ENCODE data around the gene F2RL2. TPM values are rescaled to one million over a fixed set of nuclear protein-coding genes. Genes with fewer than 3 reads are reported as not detected.

The F2RL2 gene
- total RNA-seq, 4 donors from 2014 or later, result 0.87 to 2.4 TPM; not detected in 2

DNA sequence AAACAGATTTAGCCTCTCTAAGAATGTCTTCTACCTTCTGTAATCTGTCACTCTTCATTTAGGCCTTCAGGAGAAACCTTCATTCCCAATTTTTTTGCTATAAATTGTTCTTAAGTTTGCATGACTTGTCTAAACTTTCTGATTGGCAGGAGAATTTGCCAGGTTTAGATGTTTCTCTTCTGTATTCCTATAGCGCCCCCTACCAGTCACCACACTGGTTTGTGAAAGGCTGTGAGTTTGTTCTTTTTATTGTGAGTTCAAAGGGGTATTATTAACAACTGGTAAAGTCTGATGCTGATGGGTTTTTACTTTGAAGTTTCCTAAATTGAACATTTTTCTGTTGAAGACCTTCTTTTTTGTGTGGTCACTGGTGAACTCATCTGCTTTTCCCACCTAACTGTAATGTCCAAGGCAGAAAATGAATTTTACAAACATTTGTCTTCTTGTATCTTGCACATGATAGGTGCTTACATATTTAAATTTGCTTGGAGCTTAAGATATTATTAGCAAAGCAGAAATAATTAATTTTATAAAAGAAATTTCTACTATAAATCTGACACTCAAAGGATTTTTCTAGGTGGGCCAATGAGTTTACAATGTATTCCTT lies 18.4 kb upstream of the F2RL2 start:
- peaks cover 0 to 5% (median 0%) of the 10 kb centered on the region in 3 donors for H3K36me3 ChIP-seq
- no peaks in the 10 kb centered on the region for H3K9me3 ChIP-seq
- WGBS, 2 donors, result 7 to 14% methylated on average over 1 of the region's 1 CpG
- no peak for TF ChIP-seq POLR2A (IDR thresholded peaks at IDR 0.05)
- TF ChIP-seq CTCF (IDR thresholded peaks at IDR 0.05), result peak; percentile 51 to 66 (median 64)
- H3K4me3 ChIP-seq, result no peak overlapping the region
- H3K27ac ChIP-seq, result no peak overlapping the region
- peaks cover 0 to 17% (median 5%) of the 10 kb centered on the region in 4 donors for H3K4me1 ChIP-seq
- peak; percentile 27 to 86 for DNase-seq (ENCODE audit: low spot score in 2 of 2)
- H3K27me3 ChIP-seq, result no peaks in the 10 kb centered on the region

DNA sequence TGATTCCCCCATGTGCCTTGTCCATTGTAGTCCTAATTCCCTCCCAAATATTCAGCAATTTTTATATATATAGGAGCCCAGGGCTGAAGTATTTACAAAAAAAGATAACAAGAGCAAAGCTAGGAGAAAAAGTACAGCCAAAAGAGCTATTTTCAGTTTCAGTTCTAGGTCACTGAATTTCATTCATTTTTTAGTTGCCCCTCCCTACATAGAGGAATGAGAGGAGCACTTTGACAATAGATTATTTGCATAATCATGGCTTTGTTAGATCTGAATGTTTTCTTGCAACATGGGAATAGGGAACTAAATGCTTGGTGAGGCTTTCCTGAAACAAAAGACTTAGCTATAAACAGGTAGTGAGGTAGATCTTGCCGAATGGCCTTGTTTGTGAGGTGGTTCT lies 15.3 kb upstream of the F2RL2 start:
- Histone ChIP-seq H3K9me3 (no peaks in the 10 kb centered on the region), H3K4me1 (peaks cover 0 to 17% (median 5%) of the 10 kb centered on the region in 4 donors), H3K27me3 (no peaks in the 10 kb centered on the region), H3K36me3 (peaks cover 0 to 5% (median 0%) of the 10 kb centered on the region in 3 donors), H3K4me3 (no peak overlapping the region), H3K27ac (peak overlapping the region in 2 of 4 donors; percentile 14 to 18)
- no peak for DNase-seq (ENCODE audit: low spot score in 2 of 2)
- TF ChIP-seq EP300 (IDR thresholded peaks at IDR 0.05), result no peak
- TF ChIP-seq CTCF (IDR thresholded peaks at IDR 0.05), result no peak
- TF ChIP-seq POLR2A (IDR thresholded peaks at IDR 0.05), result no peak
- 49 to 57% methylated on average over 1 of the region's 1 CpG for WGBS, 2 donors

- Histone ChIP-seq H3K4me3 (no peak overlapping the region), H3K27ac (no peak overlapping the region), H3K9me3 (no peaks in the 10 kb centered on the region), H3K27me3 (no peaks in the 10 kb centered on the region), H3K4me1 (peaks cover 0 to 17% (median 5%) of the 10 kb centered on the region in 4 donors), H3K36me3 (peaks cover 0 to 3% (median 0%) of the 10 kb centered on the region in 3 donors)
- no peak for DNase-seq (ENCODE audit: low spot score in 2 of 2)
- TF ChIP-seq EP300 (IDR thresholded peaks at IDR 0.05) (no peak), POLR2A (IDR thresholded peaks at IDR 0.05) (no peak), CTCF (IDR thresholded peaks at IDR 0.05) (no peak)
- 87 to 90% methylated on average over 2 of the region's 2 CpGs for WGBS, 2 donors
Measured at GRCh38 chr5:76637490-76637889, 14.3 kb upstream of the F2RL2 start.

- no peaks in the 10 kb centered on the region for H3K27me3 ChIP-seq
- no peaks in the 10 kb centered on the region for H3K36me3 ChIP-seq
- H3K4me1 ChIP-seq, result peaks cover 0 to 17% (median 5%) of the 10 kb centered on the region in 4 donors
- no peak overlapping the region for H3K27ac ChIP-seq
- WGBS, 2 donors, result 96 to 97% methylated on average over 4 of the region's 4 CpGs
- H3K4me3 ChIP-seq, result no peak overlapping the region
- H3K9me3 ChIP-seq, result no peaks in the 10 kb centered on the region
- no peak for TF ChIP-seq POLR2A (IDR thresholded peaks at IDR 0.05)
- no peak for DNase-seq (ENCODE audit: low spot score in 2 of 2)
Measured at GRCh38 chr5:76634661-76635060, 11.5 kb upstream of the F2RL2 start.

DNA sequence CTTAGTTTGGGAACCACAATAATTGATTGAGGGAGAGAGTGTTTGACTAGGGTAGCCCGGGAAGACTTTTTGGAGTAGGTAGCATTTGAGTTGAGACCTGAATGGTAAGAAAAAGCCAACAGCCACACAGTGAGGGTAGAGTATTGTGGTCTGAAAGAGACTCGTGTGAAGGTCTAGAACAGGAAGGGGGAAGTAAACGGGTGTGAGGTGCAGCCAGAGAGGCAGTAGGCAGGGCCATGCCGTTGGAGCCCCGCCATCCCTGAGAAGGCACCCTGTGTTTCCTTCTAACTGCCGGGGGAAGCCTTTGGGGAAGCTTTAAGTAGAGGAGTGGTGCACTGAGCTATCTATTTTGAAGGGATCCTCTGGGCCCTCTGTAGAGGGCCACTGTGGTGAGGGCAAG lies 3.5 kb upstream of the F2RL2 start:
- Histone ChIP-seq H3K4me3 (no peak overlapping the region), H3K27ac (no peak overlapping the region), H3K36me3 (peaks cover 0 to 7% (median 0%) of the 10 kb centered on the region in 3 donors), H3K4me1 (peaks cover 0 to 9% (median 0%) of the 10 kb centered on the region in 4 donors), H3K9me3 (no peaks in the 10 kb centered on the region), H3K27me3 (no peaks in the 10 kb centered on the region)
- TF ChIP-seq EP300 (IDR thresholded peaks at IDR 0.05) (no peak), POLR2A (IDR thresholded peaks at IDR 0.05) (no peak), CTCF (IDR thresholded peaks at IDR 0.05) (no peak)
- 77 to 86% methylated on average over 6 of the region's 6 CpGs for WGBS, 2 donors
- no peak for DNase-seq (ENCODE audit: low spot score in 2 of 2)

All from tibial nerve (tissue), 4 donors.